ENCODE results near the gene PCDHA8.
"Not testable (repeated sequence)": the region's sequence is repeated elsewhere in the genome, so short reads cannot be mapped to it uniquely, and the experiment has no call there.

PCDHA8 gene

GRCh38 chr5:140870221-140871201, 29.5 kb downstream of the PCDHA8 start:
- no peak for DNase-seq

GRCh38 chr5:140875085-140876065, 34.4 kb downstream of the PCDHA8 start, which contains the start of gene PCDHA12:
Gene PCDHA12, plus strand, starts transcription at chr5:140875308. Its CDS starts 165 bp downstream, at chr5:140875473.
- no peak for DNase-seq

GRCh38 chr5:140876541-140877261, 35.7 kb downstream of the PCDHA8 start:
- DNase-seq: not testable (repeated sequence)

GRCh38 chr5:140877262-140877581, 36.2 kb downstream of the PCDHA8 start:
- no peak for DNase-seq

- DNase-seq: no peak
These were observed 41.1 kb downstream of the PCDHA8 start, which contains the start of gene PCDHA13 for GRCh38 chr5:140881889-140882590. Gene PCDHA13, plus strand, starts transcription at chr5:140882124. Its CDS starts 145 bp downstream, at chr5:140882269.

GRCh38 chr5:140882591-140882899, 41.6 kb downstream of the PCDHA8 start:
- no peak for DNase-seq

GRCh38 chr5:140883373-140883772, 42.4 kb downstream of the PCDHA8 start:
- DNase-seq: no peak

- DNase-seq: no peak
These were observed 43.1 kb downstream of the PCDHA8 start for GRCh38 chr5:140883927-140884697.

Measured in CD4-positive, alpha-beta T cell treated with Interleukin-17A for 4 hours (primary cell).